Raji (cell line): Measurements from ENCODE around the gene FANCD2.

Source experiments
- POLR2A ChIP-seq: IDR thresholded peaks from 2 replicates; pipeline ENCODE4 v1.6.1; 2011; ENCODE audit warnings: low read depth, low read length, control low read depth; ENCODE audit not compliant: insufficient read depth

The FANCD2 gene

DNA sequence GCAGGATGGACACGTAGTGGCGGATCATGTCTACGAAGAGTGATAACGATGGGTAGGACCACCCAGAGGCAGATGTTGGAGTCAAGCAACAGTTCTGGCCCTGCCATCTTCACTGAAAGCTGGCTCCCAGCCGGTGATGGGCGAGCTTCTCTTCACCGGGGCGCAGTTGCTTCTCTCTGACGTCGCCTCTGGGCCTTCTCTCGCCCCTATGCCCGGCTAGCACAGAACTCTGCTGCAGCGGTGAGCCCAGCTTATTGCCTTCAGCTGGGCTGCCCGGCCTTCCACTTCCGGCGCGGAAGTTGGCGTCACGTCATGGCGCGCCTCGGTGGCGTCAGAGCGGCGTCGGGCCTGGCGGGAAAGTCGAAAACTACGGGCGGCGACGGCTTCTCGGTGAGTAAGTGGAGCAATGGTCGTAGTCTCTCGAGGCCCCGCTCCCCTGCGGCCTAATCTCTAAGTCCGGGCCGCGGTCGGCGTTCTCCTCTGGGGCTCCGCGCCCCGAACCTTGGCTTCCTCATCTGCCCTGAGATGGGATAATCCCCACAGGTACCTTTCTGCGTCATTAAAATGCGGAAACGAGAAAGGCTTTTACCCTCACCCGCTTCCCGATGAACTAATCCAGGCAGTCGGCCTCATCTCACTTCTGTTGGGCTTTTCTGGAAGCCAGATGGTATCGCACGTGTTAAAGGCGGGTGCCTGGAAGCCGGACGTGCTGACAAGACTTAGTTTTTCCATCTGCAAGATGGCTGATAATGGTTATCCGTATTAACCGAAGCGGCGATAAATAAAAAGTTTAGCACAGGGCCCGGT lies at the start of gene FANCD2:
TSS of gene FANCD2 (plus strand) at position 354 of the 807 bp plus-strand sequence. CDS start 2,221 bp downstream, outside the sequence.
- peak; percentile 86 for TF ChIP-seq POLR2A

- TF ChIP-seq POLR2A: no peak
Observed at GRCh38 chr3:9976721-9977709, 49.2 kb upstream of the FANCD2 start.

- no peak for TF ChIP-seq POLR2A
Observed at GRCh38 chr3:9978710-9979305, 47.4 kb upstream of the FANCD2 start.

DNA sequence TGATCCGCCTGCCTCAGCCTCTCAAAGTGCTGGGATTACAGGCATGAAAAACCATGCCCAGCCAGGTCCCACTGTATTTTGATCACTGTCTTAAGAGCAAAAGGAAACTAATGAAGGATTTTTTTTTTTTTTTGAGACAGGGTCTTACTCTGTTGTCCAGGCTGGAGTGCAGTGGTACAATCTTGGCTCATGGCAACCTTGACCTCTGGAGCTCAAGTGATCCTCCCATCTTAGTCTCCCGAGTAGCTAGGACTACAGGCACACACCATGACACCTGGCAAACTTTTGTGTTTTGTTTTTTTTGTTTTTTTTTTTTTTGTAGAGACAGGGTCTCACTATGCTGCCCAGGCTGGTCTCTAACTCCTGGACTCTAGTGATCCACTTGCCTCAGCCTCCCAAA lies 46.0 kb upstream of the FANCD2 start:
- TF ChIP-seq POLR2A: no peak

DNA sequence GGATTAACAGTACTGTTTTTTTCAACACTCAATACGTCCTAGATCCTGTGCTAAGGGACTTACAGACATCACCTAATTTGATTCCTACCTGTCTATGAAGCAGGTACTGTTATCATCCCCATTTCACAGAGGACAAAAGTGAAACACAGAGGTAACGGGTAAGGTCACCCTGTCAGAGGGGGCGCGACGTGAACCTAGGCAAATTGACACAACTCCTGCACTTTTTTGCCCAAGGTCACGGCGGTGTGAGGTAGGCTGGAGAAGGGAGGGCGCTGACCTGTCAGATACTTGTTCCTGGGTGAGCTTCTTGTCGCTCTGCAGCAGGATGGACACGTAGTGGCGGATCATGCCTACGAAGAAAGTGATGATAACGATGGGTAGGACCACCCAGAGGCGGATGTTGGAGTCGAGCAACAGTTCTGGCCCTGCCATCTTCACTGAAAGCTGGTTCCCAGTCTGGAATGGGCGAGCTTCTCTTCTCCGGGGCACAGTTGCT lies 40.0 kb upstream of the FANCD2 start:
- TF ChIP-seq POLR2A: no peak

- TF ChIP-seq POLR2A: no peak
Observed at GRCh38 chr3:9994086-9994844, 32.0 kb upstream of the FANCD2 start.

GRCh38 chr3:10000686-10001085 lies 25.6 kb upstream of the FANCD2 start:
- TF ChIP-seq POLR2A: no peak

DNA sequence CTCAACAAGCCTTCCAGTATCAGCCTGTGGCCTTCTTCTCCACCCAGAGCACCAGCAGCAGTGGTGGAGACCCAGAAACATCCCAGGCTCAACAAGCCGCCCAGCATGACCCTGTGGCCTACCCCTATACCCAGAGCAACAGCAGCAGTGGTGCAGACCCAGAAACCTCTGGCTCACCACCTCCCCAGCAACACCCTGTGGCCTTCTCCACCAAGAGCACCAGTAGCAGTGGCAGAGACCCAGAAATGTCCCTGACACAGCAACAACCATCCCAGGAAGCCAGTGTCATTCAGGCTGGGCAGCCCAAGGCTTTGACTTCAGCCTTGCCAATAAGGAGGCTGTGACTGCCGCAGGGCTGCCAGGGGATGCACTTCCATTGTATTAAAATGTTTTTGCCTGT lies 23.3 kb upstream of the FANCD2 start:
- TF ChIP-seq POLR2A: no peak

GRCh38 chr3:10004506-10004905 lies 21.7 kb upstream of the FANCD2 start:
- no peak for TF ChIP-seq POLR2A

- TF ChIP-seq POLR2A: no peak
Observed at GRCh38 chr3:10004960-10005564, 21.2 kb upstream of the FANCD2 start.

GRCh38 chr3:10006048-10006761 lies 20.0 kb upstream of the FANCD2 start:
- TF ChIP-seq POLR2A: no peak

DNA sequence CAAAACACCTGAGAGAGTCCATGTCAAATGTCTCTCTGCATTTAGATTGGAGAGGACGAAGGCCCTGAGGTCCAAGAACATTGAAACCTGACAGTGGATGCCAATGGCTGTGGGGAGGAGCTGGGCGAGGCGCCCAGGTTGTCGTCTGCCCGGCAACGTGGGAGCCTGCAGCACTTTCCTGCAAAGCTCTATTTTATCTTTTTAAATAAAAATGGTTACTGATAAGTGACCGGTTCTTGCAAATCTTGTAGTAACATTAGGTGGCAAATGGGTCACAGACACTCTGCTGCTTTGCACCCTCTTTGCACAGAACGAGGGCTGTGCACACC lies 19.5 kb upstream of the FANCD2 start:
- TF ChIP-seq POLR2A: no peak

GRCh38 chr3:10007126-10007782 lies 19.0 kb upstream of the FANCD2 start:
- TF ChIP-seq POLR2A: no peak

- no peak for TF ChIP-seq POLR2A
Observed at GRCh38 chr3:10008588-10009344, 17.5 kb upstream of the FANCD2 start.
